HG03108 (cell line): Measurements from ENCODE around the gene COQ3.

Experiments used
- ATAC-seq: cut with Tn5 transposase; IDR thresholded peaks from one replicate; pipeline ENCODE4 v1.9.1; 2021; ENCODE audit warnings: moderate library complexity; ENCODE audit not compliant: unreplicated experiment

COQ3 gene, protein sequence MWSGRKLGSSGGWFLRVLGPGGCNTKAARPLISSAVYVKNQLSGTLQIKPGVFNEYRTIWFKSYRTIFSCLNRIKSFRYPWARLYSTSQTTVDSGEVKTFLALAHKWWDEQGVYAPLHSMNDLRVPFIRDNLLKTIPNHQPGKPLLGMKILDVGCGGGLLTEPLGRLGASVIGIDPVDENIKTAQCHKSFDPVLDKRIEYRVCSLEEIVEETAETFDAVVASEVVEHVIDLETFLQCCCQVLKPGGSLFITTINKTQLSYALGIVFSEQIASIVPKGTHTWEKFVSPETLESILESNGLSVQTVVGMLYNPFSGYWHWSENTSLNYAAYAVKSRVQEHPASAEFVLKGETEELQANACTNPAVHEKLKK

DNA sequence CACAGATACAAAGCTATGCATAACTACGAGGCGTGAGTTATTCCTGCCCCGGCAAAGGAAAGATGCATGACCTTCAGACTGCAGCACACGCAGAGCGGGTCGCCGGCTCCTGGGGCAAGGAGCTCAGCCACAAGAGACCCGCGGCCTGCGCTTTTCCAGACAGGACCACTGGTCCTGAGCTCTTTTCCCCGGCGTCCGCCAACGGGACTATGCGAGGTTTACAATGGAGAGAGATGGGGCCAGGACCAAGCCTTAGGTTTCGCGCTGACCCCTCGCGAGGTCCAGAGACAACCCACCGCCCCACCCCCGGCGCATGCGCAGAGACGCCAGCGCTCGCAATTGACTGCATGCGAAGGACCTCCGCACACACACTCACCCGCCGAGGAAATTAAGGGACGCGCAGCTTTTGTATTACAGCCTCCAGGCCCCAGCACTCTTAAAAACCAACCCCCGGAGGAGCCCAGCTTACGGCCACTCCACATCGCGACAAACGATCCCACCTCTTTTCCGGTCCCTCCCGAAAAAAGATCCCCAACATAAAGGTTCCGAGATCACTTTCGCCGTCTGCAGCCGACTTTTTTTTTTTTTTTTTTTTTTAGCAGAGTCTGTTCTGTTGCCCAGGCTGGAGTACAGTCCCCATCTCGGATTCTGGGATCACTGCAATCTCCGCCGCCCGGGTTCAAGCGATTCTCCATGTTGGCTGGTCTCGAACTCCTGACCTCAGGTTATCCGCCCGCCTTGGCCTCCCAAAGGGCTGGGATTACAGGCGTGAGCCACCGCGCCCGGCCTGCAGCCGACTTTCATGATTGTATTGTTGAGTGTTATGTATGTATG lies at the start of gene COQ3:
Gene COQ3 (minus strand): TSS at position 498 of the 834 bp plus-strand sequence. CDS start 16 bp downstream, at position 482.
- peak; percentile 78 for ATAC-seq

DNA sequence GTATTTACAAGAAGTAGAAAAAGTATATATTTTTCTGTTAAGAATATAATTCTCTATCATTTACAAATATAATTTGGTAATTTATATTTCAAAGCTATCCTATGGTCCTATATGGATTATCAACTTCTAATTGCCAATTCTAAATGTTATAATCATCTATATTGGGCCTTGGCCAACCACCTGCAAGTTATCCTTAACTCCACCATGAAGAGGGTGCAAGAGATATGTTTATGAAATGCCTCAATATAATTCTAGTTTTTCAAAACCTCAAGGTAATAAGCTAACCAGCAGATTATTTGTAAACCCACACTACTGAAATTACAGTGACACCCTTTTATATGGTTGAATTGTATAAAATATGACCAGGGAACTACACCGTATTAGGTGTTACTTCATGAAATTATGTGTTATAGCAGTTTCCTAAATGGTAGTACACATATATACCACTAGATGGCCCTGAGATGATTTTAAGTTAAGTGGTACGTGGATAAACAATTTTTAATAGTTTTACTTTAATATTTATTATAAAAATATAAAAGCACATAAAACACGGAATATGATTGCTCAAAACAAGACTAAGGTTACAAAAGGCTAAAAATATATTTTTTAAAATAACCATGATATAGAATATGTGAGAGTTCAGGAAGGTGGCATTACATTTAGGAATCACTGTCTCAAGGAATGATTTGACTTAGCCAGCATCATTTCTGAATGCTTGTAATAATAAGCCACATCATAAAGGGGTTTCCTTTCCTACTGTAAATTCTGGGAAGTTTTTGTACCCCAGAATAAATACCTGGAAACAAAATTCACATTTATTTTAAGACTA lies 40.9 kb upstream of the COQ3 start:
- no peak for ATAC-seq

DNA sequence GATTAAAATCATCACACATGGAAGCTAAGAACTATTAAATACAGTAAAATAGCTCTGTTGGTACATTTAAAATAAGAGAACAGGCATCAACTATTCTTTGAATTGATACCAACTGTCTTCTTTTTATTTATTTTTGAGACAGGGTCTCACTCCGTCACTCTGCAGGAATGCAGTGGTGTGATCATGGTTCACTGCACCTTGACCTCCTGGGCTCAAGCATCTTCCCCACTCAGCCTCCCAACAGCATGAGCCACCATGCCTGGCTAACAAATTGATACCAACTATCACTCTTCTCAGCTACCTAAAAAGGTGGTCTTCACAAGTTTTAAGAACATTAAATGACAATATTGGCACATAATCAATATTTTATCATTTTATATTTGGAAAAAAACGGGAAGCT lies 38.9 kb upstream of the COQ3 start:
- no peak for ATAC-seq

DNA sequence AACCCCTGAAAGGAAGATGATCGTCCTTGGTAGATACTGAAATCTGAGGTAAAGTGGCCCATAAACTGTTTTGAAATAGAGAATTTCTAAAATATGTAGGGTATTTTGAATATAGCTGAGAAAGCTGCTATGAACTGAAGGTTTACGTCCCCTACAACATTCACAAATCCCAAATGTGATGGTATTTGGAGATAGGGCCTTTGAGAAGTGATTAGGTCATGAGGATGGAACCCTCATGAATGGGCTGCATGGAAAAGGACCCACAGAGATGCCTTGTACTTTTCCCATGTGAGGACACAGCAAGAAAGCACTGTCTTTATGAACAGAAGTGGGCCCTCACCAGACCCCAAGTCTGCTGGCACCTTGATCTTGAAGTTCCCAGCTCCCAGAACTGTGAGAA lies 37.9 kb upstream of the COQ3 start:
- ATAC-seq, result no peak

DNA sequence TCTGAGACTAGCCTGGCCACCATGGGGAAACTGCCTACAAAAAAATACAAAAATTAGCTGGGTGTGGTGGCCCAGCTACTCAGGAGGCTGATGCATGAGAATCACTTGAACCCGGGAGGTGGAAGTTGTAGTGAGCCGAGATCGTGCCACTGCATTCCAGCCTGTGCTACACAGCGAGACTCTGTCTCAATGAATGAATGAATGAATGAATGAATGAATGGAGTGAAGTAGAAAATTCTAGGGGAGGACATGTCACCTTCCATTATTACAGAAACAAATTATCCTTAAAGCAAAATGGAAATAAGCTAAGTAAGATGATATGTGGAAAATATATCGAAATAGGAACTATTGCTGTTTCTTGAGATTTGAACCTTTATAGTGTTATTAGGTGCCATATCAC lies 34.0 kb upstream of the COQ3 start:
- ATAC-seq, result no peak

DNA sequence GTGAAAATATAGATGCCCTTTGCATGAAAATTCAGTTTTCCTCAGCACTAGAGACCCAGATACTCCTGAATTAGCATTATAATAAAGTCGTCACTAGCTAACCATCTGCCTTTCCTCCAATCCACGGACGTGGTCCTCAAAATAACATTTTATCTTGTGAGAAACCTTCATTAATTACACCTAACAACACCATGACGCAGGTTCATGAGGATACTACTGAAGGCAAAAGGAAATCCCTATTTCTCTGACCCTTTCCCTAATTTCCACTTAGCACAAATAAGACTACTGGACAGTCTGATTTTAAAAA lies 32.4 kb upstream of the COQ3 start:
- ATAC-seq, result no peak

DNA sequence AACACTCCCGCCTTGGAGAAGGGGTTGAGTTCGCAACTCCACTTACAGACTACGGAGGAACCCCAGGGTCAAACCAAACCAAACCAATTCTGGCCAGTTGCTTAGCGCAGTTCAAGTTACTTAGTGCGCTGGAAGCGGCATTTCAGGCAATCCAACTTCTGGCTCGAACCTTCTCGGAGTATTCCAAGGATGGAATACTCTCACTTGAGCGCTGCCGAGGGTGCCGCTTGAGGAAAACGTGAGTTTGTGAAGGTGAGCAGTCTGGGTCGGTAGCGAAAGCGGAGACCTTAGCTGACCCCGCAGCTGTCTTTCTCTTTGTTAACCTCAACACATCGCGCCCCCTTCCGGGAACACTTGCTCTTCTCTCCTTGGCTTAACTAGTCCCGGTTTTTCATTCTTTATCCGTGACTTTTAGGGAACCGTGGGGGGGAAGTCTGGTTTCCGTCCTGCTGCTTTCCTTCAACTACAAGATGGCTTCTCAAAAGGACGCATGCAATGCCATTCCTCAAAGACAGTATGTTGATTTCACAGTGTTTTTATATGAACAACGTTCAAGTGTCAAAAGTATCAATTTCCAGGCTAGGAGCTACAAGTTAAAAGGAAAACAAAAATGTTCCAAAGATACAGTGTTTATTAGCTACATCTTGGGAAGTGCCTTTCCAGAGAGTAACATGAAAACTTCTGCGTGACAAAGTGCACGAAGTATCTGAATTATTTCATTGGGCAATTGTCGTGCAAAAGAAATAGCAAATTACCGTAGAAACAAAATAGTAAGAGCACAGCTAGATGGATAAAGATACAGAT lies 31.9 kb upstream of the COQ3 start:
- ATAC-seq, result peak; percentile 41

DNA sequence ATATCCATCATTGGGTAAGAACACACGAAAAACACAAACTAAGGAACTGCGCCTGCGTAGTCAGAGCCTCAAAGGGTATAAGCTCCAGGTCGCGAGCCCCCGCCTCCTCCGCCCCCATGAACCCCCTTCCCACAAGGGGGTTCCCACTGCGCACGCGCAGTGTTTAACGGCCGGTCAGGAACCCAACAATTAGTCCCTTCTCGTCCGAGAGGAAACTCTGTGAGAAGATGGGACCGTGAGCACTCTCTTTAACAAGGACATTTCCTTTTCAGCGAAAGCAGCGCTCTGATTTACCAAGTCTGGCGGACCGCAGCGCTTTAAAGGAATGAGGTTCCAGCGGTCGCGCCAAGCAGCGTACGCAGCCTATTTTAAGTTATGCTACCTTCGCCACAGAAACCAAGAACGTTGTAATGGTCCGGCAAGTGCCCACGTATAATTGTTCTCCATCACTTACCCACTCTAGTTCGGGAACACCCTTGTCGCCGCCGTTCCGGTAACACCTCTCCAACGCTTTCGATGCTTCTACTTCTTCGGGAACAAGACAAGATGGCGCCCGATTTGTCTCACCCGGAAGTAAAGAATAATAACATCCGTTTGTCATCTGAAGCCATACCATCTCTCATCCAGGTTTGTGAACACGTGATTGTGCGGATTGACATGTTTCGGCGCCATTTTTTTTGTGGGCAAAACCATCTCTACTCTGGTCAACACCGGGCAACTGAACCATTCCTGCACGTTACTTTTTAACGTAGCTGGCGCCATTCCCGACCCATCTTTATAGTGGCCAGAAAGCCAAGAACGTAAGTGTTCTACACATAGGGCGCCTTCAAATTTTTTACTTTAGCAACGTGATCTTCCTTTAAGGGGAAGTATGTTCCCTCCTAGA lies 31.0 kb upstream of the COQ3 start, which contains the start of gene PNISR:
Gene PNISR (minus strand): TSS at position 548 of the 886 bp plus-strand sequence. CDS start 10,649 bp downstream, outside the sequence.
- peak; percentile 85 for ATAC-seq

DNA sequence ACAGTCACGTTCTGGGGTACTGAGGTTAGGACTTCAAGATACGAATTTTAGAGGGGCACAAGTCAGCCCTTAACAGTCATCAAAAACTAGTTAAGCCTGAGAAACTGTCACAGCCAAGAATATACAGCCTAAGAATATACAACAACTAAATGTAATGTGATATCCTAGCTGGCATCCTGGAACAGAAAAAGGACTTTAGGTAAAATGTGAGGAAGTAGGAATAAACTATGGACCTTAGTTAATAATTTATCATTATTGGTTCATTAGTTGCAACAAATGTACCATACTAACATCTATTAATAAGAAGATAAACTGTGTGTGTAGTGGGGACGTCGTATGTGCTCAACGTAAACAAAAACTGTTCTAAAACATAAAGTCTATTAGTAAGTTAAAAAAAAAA lies 30.0 kb upstream of the COQ3 start:
- ATAC-seq, result no peak

DNA sequence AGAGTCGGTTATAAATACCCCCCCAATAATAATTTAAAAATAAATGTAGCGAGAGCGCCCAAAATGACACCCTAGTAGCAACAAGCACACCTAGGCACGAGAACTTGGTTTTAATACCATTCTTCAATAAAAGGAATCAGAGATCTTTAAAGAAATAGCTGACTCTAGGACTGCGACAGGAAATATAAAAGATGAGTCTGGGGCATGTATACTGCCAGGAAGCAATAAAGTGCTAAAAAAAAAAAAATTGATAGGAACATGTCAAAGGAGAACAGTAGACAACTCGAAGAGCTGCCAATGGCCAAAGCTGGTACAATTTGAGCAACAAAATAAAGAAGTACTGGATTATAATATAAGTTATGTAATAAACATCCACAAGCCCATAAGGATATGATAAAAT lies 28.9 kb upstream of the COQ3 start:
- no peak for ATAC-seq

DNA sequence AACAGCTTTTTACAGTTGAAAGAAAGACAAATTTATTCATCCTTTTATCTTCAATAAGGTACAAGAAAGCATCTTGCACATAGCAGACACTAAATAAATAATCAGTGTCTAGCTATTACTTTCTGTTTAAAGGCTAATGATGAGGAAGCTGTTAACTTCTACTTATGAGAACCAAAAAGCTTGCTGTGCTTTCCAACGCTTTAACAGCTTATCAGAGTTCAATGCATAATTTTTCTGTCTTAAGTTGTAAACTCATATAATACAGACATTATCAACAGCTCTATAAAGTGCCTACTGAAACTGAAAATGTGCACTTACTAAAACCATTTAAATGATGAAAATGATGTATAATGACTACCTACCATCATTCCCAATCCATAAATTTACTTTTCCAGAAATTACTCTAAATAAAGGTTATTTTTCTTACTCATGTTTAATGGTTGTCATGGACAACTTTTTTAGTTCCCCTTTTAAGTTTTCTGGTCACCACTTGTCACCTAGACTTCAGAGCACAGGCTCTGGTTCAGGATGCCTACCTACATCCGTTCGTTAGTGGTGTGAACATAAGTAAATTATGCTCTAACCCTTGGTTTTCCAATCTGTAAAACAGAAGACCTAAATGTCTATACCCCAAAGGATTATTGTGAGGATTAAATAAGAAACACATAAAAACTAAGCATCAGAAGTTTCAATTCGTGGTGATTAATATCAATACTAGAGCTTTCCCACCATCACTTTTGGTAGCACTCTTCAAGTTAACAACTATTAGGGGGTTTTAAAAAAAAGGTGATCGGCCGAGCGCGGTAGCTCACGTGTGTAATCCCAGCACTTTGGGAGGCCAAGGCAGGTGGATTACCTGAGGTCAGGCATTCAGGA lies 23.1 kb upstream of the COQ3 start:
- peak; percentile 77 for ATAC-seq

DNA sequence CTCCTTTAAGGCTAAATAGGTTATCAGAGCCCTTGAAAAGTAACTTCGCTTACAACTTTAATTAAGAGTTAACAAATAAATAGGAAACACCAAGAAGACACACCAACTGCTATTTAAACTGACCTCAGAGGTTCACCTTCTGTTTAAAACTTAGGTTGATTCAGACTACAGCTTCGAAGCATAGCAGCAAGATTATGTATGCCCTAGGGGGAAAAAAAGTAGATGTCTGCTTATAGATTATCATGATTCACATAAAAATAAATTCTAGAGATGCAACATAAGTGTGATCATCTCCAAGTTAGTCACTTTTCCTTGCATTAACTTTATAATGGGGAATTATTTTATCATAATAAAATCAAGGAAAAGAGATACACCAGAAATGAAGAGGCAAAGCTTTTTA lies 22.2 kb upstream of the COQ3 start:
- no peak for ATAC-seq

DNA sequence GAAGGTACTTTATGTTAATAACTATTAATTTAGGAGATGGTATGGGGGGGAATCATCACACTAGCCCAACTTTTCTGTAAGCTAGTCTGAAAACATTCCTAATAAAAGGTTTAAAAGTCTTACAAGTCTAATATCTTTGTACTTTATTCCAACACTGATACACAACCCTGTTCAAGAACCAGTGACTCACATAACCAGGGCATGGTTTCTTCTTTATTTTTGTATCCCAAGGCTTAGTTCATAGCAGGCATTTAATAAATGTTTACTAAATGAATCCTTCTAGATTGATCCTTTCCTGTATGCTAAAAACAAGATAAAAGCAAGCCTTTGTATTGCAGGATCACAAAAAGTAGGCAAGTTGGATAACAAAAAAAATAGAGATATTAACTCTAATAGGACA lies 21.5 kb upstream of the COQ3 start:
- no peak for ATAC-seq

DNA sequence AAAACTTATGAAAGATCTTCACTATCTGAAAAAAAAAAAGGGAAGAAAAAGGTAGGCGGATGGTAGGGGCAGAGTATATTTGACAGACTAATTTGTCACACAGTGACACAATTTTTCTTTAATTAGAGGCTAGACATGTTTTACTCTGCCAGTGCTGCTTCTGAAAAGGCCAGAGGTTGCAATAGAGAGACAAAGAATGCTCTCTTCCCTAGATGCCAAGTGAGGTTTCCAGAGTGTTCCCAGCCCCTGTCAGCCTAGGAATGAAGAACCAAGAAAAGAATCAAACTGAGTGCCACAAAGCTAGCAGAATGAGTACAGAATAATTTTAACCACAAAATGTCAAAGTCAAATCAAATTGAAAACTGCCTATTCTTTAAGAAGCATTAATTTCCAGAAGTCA lies 18.1 kb upstream of the COQ3 start:
- ATAC-seq, result no peak

DNA sequence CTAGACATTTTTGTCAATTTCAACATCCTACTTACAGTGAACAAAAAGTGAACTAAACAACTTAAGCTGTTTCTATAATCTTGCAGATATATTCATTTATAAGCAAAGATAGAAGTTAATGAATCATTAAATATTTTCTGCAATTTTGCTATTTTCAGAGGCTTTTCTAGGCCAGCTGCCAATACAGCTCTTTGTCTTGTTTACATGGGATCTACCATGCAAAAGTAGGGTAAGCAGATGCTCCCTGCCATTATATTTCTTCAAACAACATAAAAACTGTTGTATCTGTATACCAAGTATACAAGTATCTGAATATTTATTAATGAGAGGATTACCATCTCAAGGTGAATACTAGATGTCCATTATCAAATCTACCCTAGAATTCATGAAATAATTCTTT lies 15.7 kb upstream of the COQ3 start:
- ATAC-seq, result no peak

DNA sequence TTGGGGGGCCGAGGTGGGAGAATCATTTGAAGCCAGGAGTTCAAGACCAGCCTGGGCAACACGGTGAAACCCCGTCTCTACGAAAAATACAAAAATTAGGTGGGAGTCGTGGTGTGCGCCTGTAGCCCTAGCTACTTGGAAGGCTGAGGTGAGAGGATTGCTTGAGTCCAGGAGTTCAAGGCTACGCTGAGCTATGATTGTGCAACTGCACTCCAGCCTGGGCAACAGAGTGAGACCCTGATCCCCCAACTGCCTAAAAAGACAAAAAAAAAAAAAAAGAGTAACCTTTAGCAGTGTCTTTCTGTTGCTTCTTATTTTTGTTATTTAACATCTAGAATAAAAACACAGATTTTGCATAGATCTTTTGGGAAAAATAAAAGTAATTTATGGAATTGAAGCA lies 13.1 kb upstream of the COQ3 start:
- ATAC-seq, result no peak

DNA sequence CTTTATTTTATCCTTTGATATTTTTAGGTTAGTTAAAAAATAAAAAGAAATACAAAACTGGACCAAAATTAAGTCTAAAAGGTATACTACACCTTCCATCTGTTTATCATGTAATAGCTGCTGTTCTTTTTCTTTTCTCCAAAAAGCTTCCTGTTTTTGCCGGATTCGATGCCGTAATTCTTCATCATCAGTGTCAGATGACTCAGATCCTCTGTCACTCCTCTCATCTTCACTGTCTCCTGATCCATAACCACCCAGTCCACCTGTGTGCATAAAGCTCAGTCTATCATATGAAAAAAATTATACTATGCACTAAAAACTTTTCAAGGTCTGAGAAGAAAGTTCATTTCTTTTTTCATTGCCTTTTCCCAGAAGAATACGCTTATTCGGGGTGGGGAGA lies 8.5 kb upstream of the COQ3 start:
- no peak for ATAC-seq

DNA sequence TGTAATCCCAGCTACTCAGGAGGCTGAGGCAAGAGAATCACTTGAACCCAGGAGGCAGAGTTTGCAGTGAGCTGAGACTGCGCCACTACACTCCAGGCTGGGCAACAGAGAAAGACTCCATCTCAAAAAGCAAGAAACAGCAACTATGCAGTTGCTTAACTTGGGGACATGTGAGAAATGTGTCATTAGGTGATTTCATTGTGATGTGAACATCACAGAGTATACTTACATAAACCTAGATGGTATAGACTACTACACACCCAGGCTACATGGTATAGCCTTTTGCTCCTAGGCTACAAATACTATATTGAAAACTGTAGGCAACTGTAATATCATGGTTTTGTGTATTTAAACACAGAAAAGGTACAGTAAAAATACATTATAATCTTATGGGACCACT lies 3.3 kb upstream of the COQ3 start:
- no peak for ATAC-seq

DNA sequence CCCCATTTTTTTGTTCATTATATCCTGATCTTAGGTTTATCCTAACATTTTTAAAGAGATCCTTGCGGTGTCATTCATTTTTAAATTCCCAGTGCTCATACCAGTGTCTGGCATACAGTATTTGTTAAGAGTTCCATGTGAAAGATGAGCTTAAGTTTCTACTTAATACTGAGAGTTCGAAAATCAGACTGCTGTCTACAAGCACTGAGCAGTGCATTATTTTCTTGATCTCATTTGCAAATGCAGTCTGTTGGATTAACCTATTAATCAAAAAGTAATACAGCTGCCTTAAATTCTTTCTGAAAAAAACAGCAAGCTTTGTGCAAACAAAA lies 663 bp downstream of the COQ3 start:
- ATAC-seq, result peak; percentile 24
